Stimulated activated CD4-positive, alpha-beta T cell treated with anti-CD3 and anti-CD28 coated beads, Interleukin-4, amount 100 ng/mL, for 1 hour (primary cell): Measurements from ENCODE around the gene COL18A1.

Experiments used
- DNase-seq: peaks from one replicate; pipeline ENCODE4 v3.0.0-alpha.2; 2020

The COL18A1 gene

DNA sequence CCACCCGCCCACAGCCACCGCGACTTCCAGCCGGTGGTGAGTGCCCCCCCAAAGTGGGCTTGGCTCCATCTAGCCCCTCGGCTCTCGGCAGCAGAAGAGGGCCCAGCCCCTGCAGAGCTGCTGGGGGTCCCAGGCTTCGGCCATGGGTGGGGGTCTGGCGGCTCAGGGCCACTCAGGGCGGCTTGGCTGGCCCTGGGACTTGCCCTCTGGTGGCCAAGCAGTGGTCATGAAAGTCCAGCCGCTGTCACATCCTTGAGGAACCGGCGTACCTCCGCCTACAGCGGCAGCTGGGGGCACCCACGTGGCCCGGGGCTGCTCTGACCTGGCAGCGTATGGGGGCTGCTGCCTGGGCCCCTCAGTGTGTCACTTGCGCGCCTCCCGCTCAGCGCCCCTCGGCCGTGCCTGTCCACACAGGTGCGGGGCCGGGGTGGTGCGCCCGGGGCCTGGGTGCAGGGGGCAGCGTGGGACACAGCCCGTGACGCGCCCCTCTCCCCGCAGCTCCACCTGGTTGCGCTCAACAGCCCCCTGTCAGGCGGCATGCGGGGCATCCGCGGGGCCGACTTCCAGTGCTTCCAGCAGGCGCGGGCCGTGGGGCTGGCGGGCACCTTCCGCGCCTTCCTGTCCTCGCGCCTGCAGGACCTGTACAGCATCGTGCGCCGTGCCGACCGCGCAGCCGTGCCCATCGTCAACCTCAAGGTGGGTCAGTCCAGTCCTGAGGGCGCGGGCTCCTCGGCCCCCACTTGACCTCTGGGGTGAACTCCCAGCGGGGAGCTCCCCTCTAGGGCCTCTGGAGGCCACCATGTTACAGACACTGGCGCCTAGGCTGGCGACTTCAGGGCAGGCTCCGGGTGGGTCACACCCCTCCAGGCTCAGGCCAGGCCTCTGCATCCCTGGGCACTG is 104.9 kb downstream of the COL18A1 start:
- DNase-seq, result no peak

DNA sequence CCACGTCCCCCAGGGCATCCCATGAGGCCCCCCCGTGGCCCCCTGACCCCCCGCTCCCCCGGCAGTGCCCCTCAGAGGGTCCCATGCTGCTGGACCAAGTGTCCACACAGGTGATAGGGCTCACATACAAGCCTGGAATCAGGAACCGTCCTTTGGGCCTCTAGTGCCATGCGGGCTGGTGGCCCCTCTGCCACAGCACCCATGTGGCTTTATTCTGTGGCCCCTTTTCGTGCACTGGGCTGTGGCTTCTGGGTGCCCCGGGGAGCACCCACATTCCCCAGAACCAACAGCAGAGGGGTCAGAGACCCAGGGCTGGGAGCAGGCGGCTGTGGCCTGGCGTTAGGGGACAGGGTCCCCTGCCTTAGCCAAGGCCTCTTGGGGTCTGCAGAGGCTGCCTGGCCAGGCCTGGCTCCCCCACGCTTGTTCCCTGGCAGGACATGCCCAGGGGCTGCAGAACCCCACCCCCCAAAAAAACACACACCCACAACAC is 105.5 kb downstream of the COL18A1 start:
- DNase-seq, result no peak

DNA sequence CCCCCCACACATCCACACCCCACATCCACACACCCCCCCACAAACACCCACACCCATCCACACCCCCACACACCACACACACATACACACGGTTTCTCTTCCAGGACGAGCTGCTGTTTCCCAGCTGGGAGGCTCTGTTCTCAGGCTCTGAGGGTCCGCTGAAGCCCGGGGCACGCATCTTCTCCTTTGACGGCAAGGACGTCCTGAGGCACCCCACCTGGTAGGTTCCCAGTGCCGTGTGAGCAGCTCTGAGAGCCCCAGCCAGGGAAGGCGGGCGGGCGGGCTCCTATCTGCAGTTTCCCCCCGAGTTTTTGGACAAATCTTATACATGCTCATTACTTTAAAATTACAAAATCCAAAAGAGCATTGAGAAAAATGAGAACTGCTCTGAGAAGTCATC is 106.0 kb downstream of the COL18A1 start:
- no peak for DNase-seq

DNA sequence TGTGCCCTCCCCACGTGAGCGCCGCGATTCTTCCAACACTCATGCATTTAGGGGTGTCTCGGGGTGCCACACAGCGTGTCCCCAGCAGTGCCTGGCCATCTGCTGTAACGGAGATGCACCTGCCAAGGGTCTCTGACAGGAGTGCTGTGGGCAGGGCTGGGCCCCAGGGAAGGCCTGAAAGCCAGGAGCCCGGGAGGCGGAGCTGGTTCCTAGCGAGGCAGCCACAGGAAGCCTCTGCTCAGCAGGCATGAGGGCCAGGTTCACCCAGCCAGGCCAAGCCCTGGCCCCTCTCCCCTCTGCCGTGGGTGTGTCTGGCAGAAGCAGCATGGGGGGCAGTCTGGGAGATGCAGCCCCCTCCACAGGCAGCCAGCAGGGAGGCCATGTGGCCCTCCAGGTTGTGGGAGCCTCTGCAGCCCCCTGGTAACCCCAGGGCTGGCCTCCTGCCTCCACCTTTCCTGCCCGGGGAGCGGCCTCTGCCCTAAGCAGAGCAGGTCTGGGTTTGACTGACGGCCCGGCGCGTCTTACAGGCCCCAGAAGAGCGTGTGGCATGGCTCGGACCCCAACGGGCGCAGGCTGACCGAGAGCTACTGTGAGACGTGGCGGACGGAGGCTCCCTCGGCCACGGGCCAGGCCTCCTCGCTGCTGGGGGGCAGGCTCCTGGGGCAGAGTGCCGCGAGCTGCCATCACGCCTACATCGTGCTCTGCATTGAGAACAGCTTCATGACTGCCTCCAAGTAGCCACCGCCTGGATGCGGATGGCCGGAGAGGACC is 106.9 kb downstream of the COL18A1 start:
- no peak for DNase-seq

DNA sequence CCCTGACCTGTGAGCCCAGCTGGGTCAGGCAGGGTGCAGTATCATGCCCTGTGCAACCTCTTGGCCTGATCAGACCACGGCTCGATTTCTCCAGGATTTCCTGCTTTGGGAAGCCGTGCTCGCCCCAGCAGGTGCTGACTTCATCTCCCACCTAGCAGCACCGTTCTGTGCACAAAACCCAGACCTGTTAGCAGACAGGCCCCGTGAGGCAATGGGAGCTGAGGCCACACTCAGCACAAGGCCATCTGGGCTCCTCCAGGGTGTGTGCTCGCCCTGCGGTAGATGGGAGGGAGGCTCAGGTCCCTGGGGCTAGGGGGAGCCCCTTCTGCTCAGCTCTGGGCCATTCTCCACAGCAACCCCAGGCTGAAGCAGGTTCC is 107.6 kb downstream of the COL18A1 start:
- no peak for DNase-seq

DNA sequence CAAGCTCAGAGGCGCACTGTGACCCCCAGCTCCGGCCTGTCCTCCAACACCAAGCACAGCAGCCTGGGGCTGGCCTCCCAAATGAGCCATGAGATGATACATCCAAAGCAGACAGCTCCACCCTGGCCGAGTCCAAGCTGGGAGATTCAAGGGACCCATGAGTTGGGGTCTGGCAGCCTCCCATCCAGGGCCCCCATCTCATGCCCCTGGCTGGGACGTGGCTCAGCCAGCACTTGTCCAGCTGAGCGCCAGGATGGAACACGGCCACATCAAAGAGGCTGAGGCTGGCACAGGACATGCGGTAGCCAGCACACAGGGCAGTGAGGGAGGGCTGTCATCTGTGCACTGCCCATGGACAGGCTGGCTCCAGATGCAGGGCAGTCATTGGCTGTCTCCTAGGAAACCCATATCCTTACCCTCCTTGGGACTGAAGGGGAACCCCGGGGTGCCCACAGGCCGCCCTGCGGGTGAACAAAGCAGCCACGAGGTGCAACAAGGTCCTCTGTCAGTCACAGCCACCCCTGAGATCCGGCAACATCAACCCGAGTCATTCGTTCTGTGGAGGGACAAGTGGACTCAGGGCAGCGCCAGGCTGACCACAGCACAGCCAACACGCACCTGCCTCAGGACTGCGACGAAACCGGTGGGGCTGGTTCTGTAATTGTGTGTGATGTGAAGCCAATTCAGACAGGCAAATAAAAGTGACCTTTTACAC is 108.2 kb downstream of the COL18A1 start:
- no peak for DNase-seq

DNA sequence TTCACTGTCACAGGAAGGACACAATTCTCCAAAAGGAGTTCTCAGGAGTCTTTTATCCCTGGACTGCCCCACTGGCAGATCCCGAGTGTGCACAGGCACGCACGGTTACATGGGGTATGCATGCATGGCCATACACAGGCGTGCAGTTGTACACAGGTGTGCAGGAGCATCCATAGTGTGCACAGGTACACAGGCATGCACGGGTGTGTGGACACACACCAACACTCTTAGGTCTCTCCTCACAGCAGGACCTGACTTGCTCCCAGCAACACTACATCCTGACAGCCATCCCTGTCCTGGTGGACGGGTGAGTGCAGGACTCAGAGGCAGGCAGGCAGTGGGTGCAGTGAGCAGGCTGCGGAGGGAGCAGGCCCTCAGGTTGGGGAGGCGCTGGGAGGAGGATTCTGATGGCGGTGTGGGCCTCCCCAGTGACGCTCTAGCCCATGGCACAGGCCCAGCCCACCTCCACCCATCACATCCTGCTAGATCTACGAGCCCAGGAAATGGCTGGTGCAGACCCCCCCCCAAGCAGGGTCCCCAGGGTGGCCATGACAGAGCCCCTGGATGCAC is 108.9 kb downstream of the COL18A1 start:
- no peak for DNase-seq

DNA sequence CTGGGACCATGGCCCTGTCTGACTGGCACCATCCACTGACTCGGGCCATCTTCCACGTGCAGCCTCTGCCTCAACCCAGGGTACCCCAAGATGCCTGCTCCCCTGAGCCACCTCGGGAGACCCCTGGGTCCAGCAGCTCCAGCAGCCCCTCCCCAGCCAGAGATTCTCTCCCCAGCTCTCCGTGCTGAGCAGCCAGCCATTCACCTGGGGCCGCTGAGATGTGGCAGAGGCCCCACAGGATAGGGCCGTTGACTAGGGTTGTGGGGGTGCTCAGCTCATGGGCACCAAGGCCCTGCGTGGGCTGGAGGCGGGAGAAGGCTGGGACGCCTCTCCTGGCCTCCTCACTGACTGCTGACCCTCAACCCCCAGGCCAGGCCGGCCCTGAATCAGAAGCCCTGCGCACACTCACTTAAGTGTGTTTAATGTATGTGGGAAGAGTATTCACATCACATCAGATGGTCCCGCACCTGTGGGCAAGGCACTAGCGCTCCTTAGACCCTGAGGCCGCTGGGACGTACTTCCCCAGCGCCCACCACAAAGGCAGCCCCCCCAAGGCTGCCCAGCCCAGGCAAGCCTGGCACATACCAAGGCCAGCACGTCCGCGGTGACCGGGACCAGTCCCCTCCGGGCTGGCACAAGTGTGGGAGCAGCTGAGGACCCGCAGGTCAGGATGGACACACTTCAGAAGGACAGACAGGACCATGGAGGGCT is 109.5 kb downstream of the COL18A1 start:
- no peak for DNase-seq

DNA sequence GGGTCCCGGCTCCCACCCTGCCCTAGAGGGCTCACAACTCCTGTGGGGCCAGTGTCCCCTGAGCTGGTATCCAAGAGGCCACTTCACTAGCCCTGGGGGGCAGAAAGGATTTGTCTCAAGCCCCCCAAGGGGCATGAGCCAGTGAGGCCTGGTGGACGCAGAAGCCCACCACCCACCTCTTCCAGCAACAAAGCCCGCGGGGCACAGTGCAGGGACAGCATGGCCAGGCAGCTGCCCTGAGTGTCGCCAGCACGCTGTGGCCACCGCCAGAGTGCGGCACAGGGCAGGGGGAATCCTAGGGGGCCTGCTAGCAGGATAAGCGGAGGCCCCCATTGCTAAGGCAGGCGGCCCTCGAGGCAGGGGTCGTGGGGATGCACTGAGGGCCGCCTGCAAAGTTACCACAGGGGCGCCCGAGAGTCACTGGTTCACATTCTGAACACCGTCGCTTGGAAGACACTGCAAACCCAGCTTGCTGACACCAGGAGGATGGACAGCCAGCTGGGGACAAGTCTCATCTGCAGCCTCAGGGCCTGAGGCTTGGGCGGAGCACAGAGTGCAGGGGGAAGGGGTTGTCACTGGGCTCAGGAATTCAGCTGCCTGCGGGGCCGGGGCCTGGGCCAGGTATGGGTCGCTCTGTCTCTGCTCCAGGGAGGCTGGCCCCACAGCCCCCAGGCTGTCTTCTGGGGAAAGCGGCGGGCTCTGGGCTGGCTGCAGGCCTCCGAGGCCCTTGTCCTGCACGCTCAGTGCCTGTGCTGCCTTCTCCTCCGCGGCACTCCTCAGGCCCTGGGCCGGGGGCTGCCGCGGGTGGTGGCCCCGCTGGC is 110.5 kb downstream of the COL18A1 start:
- no peak for DNase-seq

DNA sequence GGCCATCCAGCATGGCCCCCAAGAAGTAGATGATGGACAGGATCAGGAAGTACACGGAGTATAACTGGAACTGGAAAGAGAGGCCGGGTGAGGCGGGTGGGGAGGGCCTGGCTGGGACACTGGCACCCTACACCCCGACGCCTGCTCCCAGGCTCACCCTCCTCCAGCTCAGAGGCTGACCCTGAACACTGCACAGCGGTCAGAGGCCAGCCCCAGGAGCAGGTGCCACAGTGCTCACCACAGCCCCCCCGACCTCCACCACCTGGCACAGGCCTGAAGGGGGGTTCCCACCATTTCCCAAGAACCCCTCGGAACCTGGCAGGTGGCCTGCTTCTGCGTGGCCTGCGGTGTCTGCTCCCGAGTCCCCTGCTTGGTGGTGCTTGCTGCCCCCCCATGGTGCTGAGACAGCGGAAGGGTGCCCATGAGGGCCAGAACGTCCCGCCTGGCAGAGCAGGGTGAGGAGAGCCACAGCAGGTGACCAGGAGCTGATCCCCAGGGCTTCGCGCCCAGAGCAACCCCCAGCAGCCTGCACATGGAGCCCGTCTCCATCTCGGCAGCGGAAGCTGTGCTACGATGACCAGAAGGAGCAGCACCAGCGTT is 111.2 kb downstream of the COL18A1 start:
- no peak for DNase-seq

DNA sequence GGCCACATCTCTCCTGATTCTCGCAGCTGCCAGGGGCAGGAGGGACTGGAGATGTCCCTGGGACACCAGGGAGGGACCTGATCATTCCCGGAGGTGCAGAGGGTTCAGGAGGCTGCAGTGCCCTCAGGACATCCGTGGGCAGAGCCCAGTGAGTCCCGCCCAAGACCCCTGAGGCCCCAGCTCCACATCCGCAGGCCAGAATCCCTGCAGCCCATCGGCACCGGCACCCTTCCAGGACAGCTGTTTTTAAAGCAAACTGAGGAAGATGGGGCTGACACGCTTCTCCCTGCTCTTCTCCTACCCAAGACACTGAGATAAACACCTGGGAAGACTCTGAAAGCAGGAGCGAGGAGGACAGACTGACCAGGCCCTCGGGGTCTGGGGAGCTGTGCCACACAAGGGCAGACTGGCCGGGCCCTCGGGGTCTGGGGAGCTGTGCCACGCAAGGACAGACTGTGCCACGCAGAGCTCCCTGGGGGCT is 111.7 kb downstream of the COL18A1 start:
- no peak for DNase-seq

DNA sequence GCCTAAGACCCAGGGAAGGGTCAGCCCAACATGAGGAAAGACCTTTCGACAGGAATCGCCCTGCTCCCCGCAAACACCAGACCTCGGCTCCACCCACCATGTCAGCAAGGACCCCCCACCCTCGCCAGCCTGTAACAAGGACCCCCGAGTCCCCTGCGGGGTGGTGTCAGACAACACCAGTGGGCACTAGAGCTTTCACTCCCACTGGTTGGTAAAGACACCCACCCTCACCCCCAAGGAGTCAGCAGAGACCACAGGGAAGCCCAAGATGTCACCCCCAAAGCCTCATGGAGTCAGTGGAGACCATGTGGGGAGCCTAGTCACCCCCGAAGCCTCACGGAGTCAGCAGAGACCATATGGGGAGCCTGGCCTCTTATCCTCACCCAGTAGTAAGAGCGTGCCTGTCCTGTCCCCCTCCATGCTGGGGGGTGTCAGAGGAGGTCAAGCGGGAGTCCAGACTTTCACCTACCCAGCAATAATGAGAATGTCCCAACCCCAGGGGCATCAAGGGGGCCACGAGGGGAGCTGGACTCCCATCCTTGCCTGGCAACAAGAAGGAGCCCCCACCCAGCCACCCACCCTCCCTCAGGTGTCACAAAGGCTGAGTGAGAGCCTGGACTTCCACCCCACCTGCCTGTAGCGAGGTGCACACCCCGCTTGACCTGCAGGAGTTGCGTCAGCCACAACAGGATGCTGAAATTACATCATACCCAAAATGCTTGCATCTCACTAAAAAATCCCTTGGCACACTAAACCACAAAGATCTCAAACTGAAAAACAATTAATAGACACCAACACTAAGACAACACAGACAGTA is 112.5 kb downstream of the COL18A1 start:
- no peak for DNase-seq

DNA sequence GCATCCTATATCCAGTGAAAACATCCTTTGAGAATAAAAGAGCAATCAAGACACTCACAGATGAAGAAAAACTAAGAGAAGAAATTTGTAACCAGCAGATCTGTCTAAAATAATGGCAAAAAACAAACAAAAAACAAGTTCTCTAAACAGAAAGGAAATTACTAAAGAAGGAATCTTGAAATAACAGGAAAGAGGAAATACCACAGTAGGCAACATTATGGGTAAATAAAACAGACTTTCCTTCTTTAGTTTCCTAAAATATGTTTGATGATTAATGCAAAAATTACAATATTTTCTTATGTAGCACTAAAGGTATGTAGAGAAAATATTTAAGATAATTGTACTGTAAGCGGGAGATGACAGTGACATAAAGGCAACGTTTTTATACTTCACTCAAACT is 113.8 kb downstream of the COL18A1 start:
- DNase-seq, result no peak

DNA sequence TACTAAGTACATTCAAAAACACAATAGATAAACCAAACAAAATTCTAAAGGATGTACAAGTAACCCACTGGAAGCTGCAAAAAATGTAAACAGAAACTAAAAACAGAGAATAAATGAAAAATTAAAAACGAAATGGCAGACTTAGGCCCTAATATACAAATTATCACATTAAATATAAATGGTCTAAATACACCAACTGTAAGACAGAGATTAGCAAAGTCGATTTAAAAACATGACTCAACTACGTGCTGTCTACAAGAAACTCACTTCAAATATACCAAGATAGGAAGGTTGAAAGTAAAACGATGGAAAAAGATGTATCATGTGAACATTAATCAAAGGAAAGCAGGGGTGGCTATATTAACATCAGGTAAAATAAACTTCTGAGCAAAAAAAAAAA is 114.2 kb downstream of the COL18A1 start:
- DNase-seq, result no peak

DNA sequence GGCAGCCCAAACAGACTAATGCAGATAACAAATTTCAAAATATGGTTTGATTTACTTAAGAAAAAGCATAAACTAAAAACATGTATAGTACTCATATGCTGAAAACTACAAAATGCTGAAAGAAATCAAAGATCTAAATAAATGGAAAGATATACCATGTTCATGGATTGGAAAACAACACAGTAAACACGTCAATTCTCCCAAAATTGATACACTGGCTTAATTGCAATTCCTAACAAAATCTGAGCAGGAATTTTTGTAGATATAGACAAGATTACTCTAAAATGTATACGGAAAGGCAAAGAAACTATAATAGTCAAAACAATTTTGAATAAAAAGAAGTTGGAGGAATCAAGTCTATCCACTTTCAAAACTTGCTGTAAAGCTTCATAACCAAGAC is 116.3 kb downstream of the COL18A1 start:
- DNase-seq, result no peak

DNA sequence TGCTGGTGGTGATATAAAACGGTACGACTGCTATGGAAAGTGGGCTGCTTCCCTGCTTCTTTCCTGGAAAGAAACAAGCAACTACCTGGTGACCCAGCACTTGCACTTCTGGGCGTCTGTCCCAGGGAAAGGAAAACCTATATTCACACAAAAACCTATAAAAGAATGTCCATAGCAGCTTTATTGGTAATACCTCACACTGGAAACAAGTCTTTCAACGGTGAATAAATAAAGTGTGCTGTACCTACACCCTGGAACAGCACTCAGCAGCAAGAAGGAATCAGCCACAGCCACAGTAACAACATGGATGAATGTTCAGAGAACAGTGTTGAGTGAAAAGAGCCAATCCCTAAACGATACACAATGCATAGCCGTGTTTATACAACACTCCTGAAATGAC is 117.4 kb downstream of the COL18A1 start:
- DNase-seq, result no peak

DNA sequence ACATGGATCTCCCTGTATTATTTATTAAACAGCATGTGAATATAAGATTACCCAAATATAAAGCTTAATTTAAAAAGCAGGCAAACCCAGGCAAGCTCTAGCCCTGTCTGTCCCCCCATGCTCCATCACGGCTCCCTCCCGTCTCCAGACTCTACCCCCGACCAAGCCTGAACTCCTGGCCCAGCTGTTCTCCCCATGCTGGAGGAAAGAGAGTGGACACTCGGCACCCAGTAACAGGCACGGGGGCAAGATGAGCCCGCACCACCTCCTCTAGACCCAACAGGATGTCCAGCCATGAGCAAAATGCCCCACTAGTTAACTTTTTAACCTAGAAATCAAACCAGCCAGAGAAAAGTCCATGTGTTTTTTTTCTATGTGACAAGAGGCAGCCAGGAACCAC is 118.0 kb downstream of the COL18A1 start:
- no peak for DNase-seq

DNA sequence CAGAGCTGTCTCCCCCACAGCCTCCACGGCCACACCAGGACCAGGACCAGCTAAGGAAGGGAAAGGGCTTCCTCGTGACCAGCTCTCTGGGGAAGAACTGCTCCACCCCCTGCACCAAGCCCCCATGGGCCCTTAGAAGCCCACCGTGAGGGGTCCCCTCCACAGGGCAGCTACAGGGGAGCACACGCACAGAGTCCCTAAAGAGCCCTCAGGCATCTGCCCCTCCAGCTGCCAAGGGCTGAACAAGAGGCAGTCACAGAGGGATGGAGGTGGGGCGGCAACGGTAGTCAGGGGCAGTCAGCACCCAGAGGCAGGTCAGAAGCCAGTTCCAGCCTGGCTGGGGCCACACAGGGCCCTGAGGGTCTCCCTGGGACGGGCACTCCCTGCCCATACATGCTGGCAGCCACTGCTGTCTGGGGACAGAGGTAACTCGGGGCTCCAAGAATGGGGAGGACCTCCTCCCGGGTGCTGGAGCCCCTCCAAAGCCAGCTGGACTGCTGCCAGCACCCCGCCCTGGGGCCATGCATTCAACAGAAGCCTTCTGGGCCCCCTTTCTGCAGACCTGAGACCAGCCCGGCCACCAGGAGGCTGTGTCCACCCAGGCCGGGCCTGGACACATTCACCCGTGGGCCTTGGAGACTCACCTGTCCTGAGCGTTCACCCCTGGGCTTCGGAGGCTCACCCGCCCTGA is 118.6 kb downstream of the COL18A1 start:
- no peak for DNase-seq

DNA sequence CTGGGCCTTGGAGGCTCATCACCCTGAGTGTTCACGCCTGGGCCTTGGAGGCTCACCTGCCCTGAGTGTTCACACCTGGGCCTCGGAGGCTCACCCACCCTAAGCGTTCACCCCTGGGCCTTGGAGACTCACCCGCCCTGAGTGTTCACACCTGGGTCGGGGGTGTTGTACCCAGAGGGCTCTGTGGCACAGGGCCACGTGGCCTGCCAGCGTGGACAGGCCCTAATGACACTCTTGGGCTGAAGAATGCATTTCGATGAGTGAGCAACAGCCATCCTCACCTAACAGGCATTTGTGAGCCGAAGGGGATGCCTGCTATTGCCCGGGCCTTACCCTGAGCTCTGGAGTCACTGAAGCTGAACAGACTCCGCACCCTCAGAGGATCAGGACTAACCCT is 119.8 kb downstream of the COL18A1 start:
- no peak for DNase-seq
